ENCODE data around the gene GCNT2. TPM values are rescaled to one million over a fixed set of nuclear protein-coding genes. Genes with fewer than 3 reads are reported as not detected.
"Not testable (repeated sequence)": the region's sequence is repeated elsewhere in the genome, so short reads cannot be mapped to it uniquely, and the experiment has no call there.

Gene GCNT2
- total RNA-seq, 4 donors from 2014 or later: 0.27 to 1.9 (median 0.81) TPM

DNA sequence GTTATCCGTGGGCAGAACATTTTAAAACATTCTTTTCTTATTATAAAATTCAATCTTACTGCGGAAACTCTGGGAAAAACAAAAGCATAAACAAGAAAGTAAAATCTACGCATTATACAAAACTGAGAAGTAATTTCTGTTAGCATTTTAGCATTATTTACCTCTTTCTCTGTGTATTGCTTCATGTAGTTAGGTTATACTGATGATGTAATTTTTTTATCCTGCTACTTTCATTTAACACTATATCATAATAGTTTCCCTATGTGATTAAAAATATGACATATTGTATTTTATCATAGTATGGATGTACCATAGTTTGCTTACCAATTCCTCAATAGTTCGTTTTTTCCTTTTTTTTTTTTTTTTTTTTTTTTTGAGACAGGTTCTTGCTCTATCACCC lies 4.2 kb upstream of the GCNT2 start:
- in situ Hi-C loops (cut with MboI; ENCODE audit: low sequenced_read_pairs in 4 of 4): loop anchor here in 3 of 4 donors (25.0 kb wide), 2 partner anchors 270 to 295 kb away; no protein-coding TSS in a partner anchor
- TF ChIP-seq POLR2A (IDR thresholded peaks at IDR 0.05): no peak
- no peak for TF ChIP-seq CTCF (IDR thresholded peaks at IDR 0.05 in 4 of 5, conservative IDR thresholded peaks at IDR 0.05 in 1 of 5)

DNA sequence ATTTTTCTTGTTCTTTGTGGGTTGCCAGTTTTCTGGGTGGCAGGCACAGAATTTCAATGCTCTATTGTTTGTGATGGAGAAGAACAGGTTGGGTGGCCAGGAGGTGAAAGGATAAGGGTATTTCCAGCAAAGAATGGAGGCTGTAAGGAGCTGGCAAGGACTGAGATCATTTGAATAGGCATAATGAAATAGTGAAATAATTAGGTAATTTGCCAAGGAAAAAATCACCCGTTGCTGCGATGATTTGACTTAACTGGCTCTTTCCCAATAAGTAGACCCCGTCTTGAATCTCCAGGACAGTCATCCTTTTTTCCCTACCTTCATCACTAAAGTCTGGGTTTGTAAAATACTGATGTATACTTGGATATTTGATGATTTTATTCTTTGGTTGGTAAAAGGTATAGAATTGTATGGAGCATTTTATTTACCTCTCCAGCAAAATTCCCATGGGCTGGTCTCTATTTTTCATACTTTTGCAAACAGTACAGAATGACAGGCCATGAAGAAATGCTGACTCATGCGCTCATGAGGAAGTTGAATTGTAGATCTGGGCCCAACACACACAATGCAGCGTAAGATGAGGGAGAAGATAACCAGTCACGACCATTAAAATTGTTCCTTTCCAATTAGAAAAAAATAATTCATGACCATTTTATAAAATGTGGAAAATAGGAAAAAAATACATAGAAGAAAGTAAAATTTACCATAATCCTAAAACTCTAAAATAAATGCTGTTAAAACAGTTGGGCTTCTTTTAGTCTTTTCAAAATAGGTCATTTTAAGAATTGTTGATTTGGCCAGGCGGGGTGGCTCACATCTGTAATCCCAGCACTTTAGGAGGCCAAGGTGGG lies 2.4 kb upstream of the GCNT2 start:
- intact Hi-C loops (cut with DNase I; ENCODE audit: low total_unique reads) (loop anchor here (10.0 kb wide), 1 partner anchor 276 kb away; no protein-coding TSS in a partner anchor), in situ Hi-C loops (cut with MboI; ENCODE audit: low sequenced_read_pairs in 4 of 4) (loop anchor here in 3 of 4 donors (25.0 kb wide), 2 partner anchors 269 to 294 kb away; no protein-coding TSS in a partner anchor)
- TF ChIP-seq POLR2A (IDR thresholded peaks at IDR 0.05) (no peak), CTCF (IDR thresholded peaks at IDR 0.05 in 4 of 5, conservative IDR thresholded peaks at IDR 0.05 in 1 of 5) (no peak)
- Histone ChIP-seq H3K36me3 (no peaks in the 10 kb centered on the region), H3K27ac (no peak overlapping the region), H3K27me3 (no peaks in the 10 kb centered on the region), H3K4me1 (no peaks in the 10 kb centered on the region), H3K4me3 (no peak overlapping the region), H3K9me3 (no peaks in the 10 kb centered on the region)
- ATAC-seq (no peak), DNase-seq (no peak)

More for the DNA sequence above, 4.2 kb upstream of the GCNT2 start:
- Histone ChIP-seq H3K27ac (no peak overlapping the region), H3K4me1 (no peaks in the 10 kb centered on the region), H3K4me3 (no peak overlapping the region), H3K27me3 (no peaks in the 10 kb centered on the region), H3K36me3 (no peaks in the 10 kb centered on the region), H3K9me3 (no peaks in the 10 kb centered on the region)
- intact Hi-C loops (cut with DNase I; ENCODE audit: low total_unique reads): loop anchor here (10.0 kb wide), 1 partner anchor 278 kb away; no protein-coding TSS in a partner anchor
- ATAC-seq (no peak), DNase-seq (no peak)

DNA sequence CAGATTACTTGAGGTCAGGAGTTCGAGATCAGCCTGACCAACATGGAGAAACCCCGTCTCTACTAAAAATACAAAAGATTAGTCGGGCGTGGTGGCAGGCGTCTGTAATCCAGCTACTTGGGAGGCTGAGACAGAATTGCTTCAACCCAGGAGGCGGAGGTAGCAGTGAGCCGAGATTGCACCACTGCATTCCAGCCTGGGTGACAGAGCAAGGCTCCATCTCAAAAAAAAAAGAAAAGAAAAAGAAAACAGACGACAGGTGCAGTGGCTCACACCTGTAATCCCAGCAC lies 1.8 kb upstream of the GCNT2 start:
- not testable (repeated sequence) for H3K4me1 ChIP-seq, H3K4me3 ChIP-seq, ATAC-seq, H3K36me3 ChIP-seq, H3K27me3 ChIP-seq, H3K9me3 ChIP-seq, H3K27ac ChIP-seq, DNase-seq
- intact Hi-C loops (cut with DNase I; ENCODE audit: low total_unique reads) (loop anchor here (10.0 kb wide), 1 partner anchor 275 kb away; no protein-coding TSS in a partner anchor), in situ Hi-C loops (cut with MboI; ENCODE audit: low sequenced_read_pairs in 4 of 4) (loop anchor here in 3 of 4 donors (25.0 kb wide), 2 partner anchors 268 to 293 kb away; no protein-coding TSS in a partner anchor)

GRCh38 chr6:10520468-10520867 lies 683 bp upstream of the GCNT2 start:
- ATAC-seq: no peak
- H3K4me3 ChIP-seq: no peak overlapping the region
- no peak for DNase-seq
- no peaks in the 10 kb centered on the region for H3K27me3 ChIP-seq
- TF ChIP-seq POLR2A (IDR thresholded peaks at IDR 0.05) (no peak), CTCF (IDR thresholded peaks at IDR 0.05 in 4 of 5, conservative IDR thresholded peaks at IDR 0.05 in 1 of 5) (no peak)
- H3K27ac ChIP-seq: peak overlapping the region in 2 of 4 donors; percentile 39 to 70
- H3K9me3 ChIP-seq: no peaks in the 10 kb centered on the region
- in situ Hi-C loops (cut with MboI; ENCODE audit: low sequenced_read_pairs in 4 of 4) (loop anchor here in 3 of 4 donors (25.0 kb wide), 2 partner anchors 267 to 292 kb away; no protein-coding TSS in a partner anchor), intact Hi-C loops (cut with DNase I; ENCODE audit: low total_unique reads) (no loop called here)
- no peaks in the 10 kb centered on the region for H3K4me1 ChIP-seq
- no peaks in the 10 kb centered on the region for H3K36me3 ChIP-seq

DNA sequence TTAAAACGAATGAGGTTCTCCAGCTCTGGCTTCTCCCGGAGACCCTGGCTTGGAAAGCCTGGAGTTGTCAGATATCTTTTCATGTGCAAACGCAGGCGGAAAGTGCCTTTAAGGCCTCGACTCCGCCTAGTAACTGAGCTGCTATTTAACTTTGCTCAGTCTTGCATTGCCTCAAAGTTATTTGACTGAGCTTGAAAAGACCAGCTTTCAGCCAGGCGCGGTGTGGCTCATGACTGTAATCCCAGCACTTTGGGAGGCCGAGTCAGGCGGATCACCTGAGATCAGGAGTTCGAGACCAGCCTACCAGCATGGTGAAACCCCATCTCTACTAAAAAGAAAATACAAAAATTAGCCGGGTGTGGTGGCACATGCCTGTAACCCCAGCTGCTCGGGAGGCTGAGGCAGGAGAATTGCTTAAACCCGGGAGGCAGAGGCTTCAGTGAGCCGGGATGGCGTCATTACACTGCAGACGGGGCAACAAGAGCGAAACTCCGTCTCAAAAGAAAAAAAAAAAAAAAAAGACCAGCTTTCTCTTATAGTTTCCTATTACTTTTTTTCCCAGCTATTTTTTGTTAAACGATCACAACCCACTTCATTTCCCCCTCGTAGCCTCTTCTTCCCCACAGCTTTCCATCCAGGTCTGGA lies 1.9 kb downstream of the GCNT2 start:
- Histone ChIP-seq H3K27ac (no peak overlapping the region), H3K27me3 (no peaks in the 10 kb centered on the region), H3K4me1 (no peaks in the 10 kb centered on the region), H3K36me3 (no peaks in the 10 kb centered on the region), H3K4me3 (no peak overlapping the region), H3K9me3 (no peaks in the 10 kb centered on the region)
- no peak for DNase-seq
- intact Hi-C loops (cut with DNase I; ENCODE audit: low total_unique reads) (no loop called here), in situ Hi-C loops (cut with MboI; ENCODE audit: low sequenced_read_pairs in 4 of 4) (loop anchor here in 3 of 4 donors (25.0 kb wide), 2 partner anchors 264 to 289 kb away; no protein-coding TSS in a partner anchor)
- ATAC-seq: no peak
- TF ChIP-seq CTCF (IDR thresholded peaks at IDR 0.05 in 4 of 5, conservative IDR thresholded peaks at IDR 0.05 in 1 of 5) (no peak), POLR2A (IDR thresholded peaks at IDR 0.05) (no peak)

All from gastrocnemius medialis (tissue), 4 donors.